Activated gamma-delta T cell treated with anti-CD3 and anti-CD28 coated beads, Interleukin-2, amount 50 U/mL, for 16 hours (primary cell): ENCODE data around the gene ZPLD1.

Source experiments
- DNase-seq: peaks from one replicate; pipeline ENCODE4 v3.0.0-alpha.2; 2020; ENCODE audit warnings: low read depth

ZPLD1 gene

DNA sequence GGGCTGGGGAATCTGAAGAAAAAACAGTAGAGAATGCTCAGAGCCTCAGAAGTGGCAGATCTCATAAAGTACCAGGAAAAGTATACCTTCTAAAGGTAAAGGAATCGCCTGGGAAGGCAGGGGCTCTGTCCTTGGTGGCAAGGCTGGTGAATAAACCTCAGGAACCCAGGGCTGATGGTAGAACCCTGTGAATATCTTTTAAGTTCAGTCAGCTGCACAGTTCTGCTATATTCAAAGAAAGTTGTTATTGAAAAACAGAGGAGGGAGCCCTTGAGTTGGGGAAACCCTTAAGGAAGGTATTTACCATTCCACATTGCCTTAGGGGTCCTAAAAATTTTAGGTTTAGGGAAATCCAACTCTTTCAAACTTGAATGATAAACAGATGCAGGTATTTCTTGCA lies 31.2 kb downstream of the ZPLD1 start:
- no peak for DNase-seq

DNA sequence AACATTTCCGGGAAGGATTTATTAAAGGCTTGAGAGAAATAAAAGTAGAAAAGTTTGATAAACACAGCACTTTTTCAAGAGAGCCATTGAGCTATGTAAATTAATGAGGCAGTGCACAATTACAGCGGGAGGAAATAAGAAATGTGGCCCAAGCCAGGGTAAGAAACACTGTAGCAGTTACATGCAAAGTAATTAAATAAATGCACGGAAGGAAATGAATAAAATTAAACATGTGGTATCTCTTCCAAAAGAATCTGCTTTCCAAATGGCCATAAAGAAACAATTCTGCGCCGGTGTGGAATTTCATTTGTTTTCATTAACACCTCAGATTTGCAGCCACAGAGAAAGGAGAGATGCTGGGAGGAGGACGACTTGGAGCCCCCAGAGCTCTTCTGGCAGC lies 35.3 kb downstream of the ZPLD1 start:
- no peak for DNase-seq

DNA sequence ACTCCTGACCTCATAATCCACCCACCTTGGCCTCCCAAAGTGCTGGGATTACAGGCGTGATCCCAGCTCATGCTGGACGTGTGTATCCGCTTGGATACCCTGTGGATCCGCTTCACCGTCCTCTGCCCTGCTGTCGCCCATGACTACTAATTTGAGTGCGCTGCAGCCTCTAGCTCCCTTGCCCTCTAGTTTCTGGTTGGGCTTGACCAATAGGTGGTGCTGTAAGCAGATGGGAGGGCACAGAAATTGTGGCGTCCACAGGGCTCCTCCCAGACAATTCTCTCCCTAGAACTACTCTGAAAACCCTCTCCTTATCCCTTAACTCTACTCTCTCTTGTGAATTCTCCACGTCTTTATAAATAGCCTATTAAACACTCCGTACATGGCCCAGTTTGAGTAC lies 36.2 kb downstream of the ZPLD1 start:
- DNase-seq = no peak

DNA sequence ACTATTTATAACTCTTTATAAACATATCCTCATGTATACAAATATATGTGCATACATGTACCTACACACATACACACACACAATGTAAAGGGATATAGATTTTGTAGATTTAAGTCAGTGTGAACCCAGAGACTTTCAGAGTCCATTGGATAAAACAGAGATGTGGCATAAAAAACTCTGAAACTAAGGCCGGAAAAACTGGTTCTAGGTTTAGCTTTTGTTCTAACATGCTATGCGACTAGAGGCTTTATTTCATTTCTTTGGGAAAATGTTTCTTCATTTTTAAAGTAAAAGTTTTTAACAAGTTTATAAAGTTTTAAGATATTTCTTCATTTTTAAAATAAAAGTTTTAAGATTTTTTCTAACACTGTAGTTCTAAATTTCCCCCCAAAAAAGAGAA lies 36.7 kb downstream of the ZPLD1 start:
- DNase-seq = no peak

DNA sequence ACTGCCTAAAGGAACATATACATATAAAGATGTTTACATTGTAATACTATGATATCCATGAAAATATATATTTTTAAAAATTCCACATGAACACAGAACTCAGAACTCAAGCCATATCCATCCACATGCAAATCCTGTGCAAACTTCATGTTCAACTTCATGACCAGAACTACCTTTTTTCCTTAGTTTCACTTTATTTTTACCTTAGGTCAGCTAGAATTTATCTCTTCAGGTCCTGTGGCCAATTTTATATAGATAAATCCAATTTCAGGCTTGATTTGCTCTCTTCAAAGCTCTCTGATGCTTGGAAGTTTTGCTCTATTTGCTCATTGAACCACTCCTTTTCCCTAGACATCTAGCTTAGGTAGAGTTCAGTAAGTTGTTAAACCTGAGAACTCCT lies 38.8 kb downstream of the ZPLD1 start:
- no peak for DNase-seq

DNA sequence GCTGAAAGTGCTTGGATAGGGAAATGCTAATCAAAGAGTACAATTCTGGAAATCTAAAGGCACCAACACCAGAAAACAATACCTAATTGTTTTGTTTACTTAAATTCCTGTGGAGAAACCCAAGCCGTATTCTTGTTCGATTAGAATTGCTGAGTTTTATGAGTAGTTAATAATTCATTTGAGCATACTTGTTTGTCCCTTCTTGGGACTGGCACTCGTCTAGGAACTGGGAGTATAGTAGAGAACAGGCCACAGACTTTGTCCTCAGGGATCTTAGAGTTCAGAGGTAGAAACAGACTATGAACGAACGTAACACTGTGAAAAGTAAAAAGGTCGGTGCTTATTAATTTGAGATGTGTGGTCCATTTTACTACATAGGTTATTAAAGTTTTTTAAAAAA lies 39.4 kb downstream of the ZPLD1 start:
- no peak for DNase-seq

DNA sequence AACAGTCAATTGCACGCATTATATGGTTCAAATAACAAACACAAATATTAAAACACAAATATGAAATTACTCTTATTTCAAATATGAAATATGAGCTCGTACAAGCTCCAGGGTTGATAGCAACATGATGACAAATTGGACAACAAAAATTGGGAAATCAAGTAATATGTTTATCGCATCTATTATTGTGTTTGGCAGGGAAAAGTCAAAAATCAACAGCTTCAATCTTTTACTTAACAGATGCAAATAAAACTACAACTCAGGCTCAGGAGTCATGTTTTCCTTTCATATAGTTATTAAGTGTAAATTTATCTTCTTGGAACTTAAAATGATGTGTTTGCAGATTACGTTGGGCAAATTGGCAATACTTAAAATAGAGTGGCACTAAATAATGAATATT lies 41.4 kb downstream of the ZPLD1 start:
- no peak for DNase-seq

DNA sequence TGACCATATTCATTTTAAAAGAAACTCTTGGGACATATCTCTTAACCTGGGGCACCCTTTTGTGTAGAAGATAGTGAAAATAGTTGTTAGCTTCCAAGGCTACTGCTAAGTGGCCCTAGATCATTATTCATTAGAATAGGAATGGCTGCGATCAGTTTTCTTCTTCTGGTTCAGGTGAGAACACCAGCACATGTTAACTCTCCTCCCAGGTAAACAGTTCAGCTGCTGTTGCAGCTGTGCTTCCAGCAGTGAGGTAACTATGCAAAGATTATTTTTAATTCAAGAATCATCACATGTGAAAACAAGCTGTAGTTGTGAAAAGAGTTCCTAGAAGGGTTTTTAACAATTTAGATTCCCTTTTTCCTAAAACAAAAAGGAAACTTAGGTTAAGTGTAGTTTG lies 43.3 kb downstream of the ZPLD1 start:
- DNase-seq = no peak

DNA sequence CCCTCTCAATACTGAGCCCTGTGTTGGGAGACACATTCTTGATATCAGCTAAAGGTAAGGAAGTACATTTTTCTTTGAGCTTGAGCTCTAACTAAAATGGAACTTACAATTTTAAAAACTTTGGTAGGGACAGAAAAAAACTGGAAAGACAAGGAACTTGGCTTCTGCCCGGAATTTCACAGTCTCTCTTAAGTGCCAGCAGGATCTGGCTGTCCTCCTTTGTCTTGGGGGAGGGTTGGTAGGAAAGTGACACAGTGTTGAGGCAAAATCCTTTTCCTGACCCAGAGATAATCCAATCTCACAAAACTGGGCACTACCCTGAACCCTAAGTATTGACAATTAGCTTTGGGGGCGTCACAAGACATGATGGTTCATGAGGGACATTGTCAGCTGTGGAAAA lies 45.3 kb downstream of the ZPLD1 start:
- DNase-seq = no peak

DNA sequence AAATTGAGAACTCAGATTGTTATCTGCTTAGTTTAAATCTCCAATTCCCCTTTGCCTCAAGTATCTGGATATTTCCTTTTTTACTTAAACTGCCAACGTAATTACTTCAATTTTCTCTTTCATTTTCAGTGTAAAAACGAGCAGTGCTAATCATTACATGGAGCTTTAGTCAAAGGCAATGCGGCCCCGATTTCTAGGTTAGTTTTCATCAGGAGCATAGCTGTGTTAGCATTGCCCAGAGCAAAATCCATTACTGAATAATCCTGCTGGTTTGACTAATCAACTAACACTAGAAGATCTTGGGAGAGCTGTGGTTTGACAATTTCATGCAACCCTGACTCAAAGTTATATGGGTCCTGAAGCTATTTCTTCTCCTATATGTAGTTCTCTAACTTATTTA lies 46.2 kb downstream of the ZPLD1 start:
- no peak for DNase-seq

DNA sequence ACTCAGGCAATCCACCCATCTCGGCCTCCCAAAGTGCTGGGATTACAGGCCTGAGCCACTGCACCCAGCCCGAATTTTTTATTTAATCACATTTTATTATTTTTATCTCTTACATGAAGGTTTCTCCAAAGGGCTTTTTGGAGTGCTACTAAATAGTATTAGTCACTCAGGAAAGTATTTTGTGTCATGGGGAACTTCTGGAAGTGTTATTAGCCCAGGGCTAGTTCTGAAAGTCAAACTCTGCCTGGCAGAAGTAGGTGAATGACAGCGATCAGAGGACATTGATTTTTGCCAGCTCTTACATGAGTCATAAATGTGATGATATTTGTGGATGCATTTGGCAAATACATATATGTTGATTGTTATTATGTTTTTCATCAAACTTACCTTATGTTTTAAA lies 48.7 kb downstream of the ZPLD1 start:
- no peak for DNase-seq

DNA sequence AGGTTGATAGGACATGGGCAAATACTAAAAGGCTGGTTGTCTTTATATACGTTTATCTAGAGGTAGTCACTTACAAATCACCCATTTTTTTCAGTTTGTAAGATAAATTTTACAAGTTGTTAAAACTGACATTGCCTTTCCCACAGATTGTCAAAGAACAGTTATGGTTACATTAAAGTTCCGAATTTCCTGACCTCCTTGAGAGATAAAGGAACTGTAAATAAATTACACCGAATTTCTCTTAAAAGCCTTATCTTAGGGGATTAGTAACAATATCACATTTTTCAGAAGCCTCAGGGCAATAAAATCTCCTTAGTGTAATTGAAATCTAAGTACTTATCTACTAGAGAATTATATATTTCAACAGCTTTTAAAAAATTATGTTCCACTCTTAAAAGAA lies 49.5 kb downstream of the ZPLD1 start:
- DNase-seq = no peak

DNA sequence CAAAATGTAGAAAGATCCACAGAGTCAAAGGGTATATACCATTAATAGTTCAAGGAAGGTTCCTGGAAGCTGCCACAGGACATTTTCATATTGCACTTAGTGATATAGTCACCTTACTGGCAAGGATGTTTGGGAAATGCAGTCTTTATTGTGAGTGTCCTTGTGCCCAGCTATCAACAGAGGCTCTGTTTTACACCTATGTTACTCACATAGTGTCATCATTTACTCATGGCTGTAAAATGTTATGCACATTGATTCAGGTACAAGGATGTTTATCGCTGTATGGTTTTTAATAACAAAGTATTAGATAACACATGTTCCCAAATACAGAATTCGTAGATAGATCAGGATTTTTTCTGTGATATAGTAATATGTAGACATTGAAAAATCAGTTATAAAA lies 50.9 kb downstream of the ZPLD1 start:
- DNase-seq = no peak

DNA sequence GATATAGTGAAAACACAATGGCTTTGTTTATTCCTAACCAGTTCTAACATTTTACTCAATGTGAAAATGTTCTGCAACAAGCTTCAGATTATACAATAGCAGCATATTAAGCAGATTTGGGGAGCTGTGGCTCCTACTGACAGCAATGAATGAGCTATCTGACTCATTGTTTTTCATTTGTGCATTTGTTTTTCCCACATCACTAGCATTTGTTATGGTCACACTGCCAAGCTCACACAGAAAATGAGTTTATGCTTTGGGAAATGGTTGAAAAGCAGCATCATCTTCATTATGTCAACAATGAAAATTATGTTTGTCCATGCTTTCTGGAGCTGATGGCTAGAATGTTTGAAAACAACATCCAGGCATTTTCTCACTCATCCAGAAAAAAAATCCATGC lies 53.5 kb downstream of the ZPLD1 start:
- DNase-seq = no peak

DNA sequence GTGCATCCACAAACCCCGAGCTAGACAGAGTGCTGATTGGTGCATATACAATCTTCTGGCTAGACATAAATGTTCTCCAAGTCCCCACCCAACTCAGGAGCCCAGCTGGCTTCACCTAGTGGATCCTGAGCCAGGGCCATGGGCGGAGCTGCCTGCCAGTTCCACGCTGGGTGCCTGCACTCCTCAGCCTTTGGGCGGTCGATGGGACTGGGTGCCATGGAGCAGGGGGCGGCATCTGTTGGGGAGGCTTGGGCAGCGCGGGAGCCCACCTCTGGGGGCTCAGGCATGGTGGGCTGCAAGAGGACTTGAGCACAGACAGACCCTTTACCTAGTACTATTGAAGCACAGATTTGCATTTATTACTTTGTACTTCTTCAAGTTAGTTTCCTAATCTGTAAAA lies 57.5 kb downstream of the ZPLD1 start:
- DNase-seq = no peak

DNA sequence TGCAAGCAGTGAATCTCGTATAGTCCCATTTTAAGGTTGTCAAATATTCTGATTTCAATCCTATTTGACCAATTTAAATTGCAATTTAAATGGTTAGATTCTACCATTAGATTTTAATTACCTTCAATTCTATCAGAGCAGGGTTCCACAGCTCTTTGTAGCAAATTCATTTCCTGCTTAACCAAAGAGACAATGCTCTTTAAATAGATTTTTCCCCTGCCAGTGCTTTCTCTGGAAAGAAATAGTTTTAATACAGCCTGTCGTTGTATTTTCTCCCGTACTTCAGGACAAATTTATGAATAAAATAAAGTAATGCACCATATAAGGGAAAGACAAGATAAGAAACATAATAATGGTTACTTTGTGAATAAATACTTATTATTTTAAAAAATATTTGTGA lies 62.8 kb downstream of the ZPLD1 start:
- no peak for DNase-seq

DNA sequence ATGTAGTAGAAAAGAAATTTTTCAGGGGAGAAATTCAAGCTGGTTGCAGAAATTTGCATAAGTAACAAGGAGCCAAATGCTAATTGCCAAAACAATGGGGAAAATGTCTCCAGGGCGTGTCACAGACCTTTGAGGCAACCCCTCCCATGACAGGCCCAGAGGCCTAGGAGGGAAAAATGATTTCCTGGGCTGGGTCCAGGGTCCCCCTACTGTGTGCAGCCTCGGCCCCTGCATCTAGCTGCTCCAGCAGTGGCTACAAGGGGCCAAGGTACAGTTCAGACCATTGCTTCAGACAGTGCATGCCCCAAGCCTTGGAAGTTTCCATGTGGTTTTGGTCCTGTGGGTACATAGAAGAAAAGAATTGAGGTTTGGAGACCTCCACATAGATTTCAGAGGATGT lies 70.7 kb downstream of the ZPLD1 start:
- DNase-seq = no peak

DNA sequence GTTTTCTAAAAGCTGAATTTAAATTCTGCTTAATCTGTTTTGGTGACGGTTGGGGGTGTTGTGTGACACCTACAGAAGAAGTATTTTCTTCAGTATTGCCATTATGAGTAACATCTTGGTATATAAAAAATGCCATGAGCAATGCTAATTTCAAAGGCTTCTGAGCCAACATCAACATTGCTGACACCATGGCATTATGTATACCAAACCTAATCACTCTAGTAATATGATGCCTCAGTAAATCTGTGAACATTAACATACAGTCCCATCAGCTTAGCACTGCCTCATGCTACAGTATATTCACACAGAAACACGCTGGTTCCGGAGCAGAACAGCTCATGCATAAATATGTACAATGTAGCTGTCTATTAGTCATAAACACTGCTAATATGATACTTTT lies 75.8 kb downstream of the ZPLD1 start:
- DNase-seq = no peak

DNA sequence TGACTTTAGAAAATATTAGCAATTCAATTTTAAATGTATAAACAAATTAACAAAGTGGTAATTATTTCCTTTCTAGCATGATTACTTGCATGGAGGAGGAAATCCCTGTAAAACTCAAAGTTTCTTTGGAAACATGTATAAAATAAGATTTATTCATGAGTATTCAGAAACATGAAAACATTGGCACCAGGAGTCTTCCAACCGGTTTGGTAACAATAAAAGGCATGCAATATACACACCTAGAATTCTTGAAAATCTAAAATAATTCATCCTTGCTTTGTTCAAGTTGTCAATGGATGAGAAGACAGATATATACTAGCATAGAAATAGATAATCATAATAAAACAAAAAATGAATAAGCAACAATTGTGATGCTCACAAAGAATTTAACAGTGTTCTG lies 76.4 kb downstream of the ZPLD1 start:
- DNase-seq = no peak

DNA sequence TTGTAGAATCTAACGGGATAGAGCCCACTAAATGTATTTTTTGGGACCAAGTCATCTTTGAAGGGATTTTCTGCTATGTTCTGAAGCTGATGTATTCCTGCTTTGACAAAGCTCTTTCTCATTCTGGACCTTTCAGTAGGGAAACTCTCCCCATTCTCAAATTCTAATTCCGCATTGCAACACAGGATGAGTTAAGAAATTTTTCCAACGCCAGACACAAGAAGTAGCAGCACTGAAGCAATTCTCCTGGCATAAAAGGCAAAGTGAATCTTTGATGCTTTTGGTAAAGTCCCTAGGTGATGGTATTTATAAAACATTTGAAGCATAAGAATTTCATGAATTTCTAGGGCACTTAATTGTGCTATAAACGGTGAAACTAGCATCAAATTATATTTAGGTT lies 76.8 kb downstream of the ZPLD1 start:
- DNase-seq = no peak

DNA sequence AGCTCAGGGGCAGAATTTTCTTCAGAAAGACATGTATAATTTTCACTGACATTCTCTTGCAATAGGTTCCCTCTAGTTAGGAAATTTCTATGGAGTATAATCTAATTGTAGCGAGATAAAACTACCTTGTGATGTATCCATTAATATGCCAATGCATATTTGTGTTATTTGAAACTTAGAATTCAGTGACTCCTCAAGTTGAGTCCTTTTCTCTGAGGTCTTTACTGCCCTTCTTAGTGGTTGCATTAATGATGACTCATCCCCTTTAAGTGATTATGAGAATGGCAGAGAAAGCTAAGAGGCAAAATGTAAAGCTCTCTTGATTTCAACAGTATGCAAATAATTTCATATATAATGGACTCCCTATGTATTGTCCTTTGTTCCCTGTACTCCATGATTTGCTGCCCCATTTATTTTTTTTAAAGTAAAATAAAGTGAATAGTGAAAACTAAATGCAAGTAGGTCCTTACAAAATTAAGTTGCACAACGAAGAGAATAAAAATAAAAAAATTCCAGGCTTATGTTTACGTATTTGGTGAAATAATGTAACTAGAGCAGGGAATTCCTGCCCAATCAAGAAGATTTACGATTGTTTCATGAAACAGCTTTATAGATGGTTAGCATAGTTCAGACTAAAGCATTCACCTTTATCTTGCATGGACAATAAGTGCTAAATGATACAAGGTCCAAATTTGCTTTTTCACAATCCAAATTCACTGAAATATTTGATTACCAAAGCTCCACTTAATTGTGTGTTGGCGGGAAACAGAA lies 78.1 kb downstream of the ZPLD1 start:
- no peak for DNase-seq

DNA sequence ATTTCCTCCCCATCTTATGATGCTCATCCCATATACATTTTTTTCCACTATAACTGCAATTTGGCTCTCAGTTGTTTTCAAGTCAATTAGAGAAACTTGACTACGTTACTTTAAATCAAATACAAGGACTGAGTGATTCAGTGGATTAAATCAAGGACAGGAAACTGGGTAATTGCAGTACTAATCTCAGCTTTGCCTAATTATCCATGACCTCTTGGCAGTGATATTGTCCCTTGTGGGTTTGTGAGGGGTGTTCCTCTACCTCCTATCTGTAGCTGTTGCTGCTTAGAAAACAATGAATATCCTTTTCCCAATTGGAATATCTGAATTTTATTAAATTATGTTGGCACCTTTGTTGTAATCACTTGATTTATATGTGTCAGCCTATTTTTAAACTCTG lies 79.4 kb downstream of the ZPLD1 start:
- no peak for DNase-seq

DNA sequence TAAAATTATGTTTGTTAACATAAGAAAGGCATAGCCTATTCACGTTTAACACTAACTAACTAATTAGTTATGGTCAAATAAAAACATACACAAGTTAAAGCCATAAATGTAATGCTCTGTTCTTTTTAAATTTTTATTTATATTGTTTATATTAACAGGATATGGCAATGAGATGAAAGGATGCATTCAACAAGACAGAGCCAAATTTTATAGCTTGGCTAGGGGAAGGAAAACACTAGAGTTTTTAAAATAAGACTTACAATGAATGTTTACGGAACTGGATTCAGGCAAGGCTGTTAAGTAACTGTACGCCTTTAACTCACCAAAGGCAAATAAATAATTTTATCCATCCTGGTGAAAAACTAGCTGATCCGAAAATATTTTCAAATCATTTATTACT lies 86.4 kb downstream of the ZPLD1 start:
- no peak for DNase-seq

DNA sequence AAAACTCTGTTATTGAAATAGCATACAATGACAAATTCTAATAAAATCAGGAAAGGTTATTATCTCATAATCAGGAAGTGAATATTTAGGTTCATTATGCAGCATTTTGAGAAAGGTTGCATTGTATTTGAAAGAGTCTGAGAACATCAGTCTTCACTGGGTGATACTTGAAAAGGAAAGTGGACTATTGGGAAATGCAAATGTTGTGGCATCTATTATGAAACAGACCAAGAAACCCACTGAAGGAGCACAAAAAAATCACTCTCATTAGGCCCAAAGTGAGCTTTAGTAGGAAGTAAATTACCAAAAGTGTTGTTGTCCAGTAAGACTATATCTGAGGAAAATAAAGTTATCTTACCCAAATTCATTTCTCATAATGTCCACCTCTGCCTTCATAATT lies 90.8 kb downstream of the ZPLD1 start:
- DNase-seq = no peak

DNA sequence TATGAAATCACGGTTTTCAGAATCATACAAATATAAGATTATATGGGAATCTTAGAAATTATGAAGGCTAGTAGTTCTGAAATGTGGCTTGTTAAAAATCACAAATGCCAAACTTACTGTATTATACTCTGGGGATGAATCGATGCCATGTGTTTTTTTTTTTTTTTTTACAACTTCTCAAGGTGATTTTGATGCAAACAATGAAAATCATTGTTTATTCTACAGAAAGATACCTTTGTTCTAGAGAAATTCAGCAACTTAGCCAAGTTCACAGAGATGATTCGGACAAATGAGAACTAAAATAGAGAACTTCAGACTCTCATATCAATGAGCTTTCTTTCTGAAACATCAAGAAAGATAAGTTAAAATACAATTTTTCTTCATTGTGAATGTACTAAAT lies 92.0 kb downstream of the ZPLD1 start:
- no peak for DNase-seq
